ENCODE measurements around the gene CCDC91.

Gene CCDC91

GRCh38 chr12:28156804-28157203 is 33.5 kb upstream of the CCDC91 start:
- TF ChIP-seq CTCF (IDR thresholded peaks at IDR 0.05; ENCODE audit: low read depth, low read length, missing control alignments) = no peak
- no peak overlapping the region for H3K4me3 ChIP-seq (replicated peaks; ENCODE audit: low read depth, low read length)
- DNase-seq (ENCODE audit: extremely low read depth, low read depth) = no peak

- DNase-seq (ENCODE audit: extremely low read depth, low read depth) = no peak
- no peak overlapping the region for H3K4me3 ChIP-seq (replicated peaks; ENCODE audit: low read depth, low read length)
- TF ChIP-seq CTCF (IDR thresholded peaks at IDR 0.05; ENCODE audit: low read depth, low read length, missing control alignments) = no peak
These were observed 31.9 kb upstream of the CCDC91 start for GRCh38 chr12:28158353-28158752.

GRCh38 chr12:28159688-28160087 is 30.6 kb upstream of the CCDC91 start:
- H3K4me3 ChIP-seq (replicated peaks; ENCODE audit: low read depth, low read length) = no peak overlapping the region
- no peak for TF ChIP-seq CTCF (IDR thresholded peaks at IDR 0.05; ENCODE audit: low read depth, low read length, missing control alignments)
- DNase-seq (ENCODE audit: extremely low read depth, low read depth) = no peak

- TF ChIP-seq CTCF (IDR thresholded peaks at IDR 0.05; ENCODE audit: low read depth, low read length, missing control alignments) = no peak
- no peak for DNase-seq (ENCODE audit: extremely low read depth, low read depth)
- no peak overlapping the region for H3K4me3 ChIP-seq (replicated peaks; ENCODE audit: low read depth, low read length)
These were observed 28.6 kb upstream of the CCDC91 start for GRCh38 chr12:28161697-28162096.

GRCh38 chr12:28162697-28163096 is 27.6 kb upstream of the CCDC91 start:
- TF ChIP-seq CTCF (IDR thresholded peaks at IDR 0.05; ENCODE audit: low read depth, low read length, missing control alignments) = no peak
- no peak for DNase-seq (ENCODE audit: extremely low read depth, low read depth)
- H3K4me3 ChIP-seq (replicated peaks; ENCODE audit: low read depth, low read length) = no peak overlapping the region

GRCh38 chr12:28164644-28165275 is 25.5 kb upstream of the CCDC91 start:
- no peak for TF ChIP-seq CTCF (IDR thresholded peaks at IDR 0.05; ENCODE audit: low read depth, low read length, missing control alignments)

GRCh38 chr12:28167981-28168485 is 22.2 kb upstream of the CCDC91 start:
- H3K4me3 ChIP-seq (replicated peaks; ENCODE audit: low read depth, low read length) = no peak overlapping the region
- no peak for DNase-seq (ENCODE audit: extremely low read depth, low read depth)
- no peak for TF ChIP-seq CTCF (IDR thresholded peaks at IDR 0.05; ENCODE audit: low read depth, low read length, missing control alignments)

More at GRCh38 chr12:28164644-28165275, 25.5 kb upstream of the CCDC91 start:
- DNase-seq (ENCODE audit: extremely low read depth, low read depth) = no peak
- no peak overlapping the region for H3K4me3 ChIP-seq (replicated peaks; ENCODE audit: low read depth, low read length)
